Esophagus muscularis mucosa (tissue), 4 donors: ENCODE data around the gene SDF2.

Experiments
- EP300 ChIP-seq: sonication (generic); formaldehyde crosslinking; IDR thresholded peaks from one replicate; pipeline ENCODE4 v1.6.1; 2017; ENCODE audit warnings: antibody characterized with exemption
- POLR2A ChIP-seq: fragments of 450-650 bp; IDR thresholded peaks from one replicate; pipeline ENCODE4 v1.6.1; 2017; ENCODE audit warnings: antibody characterized with exemption, moderate library complexity, mild to moderate bottlenecking, low read depth
- POLR2AphosphoS5 ChIP-seq, 2 donors: sonication (generic); formaldehyde crosslinking; IDR thresholded peaks; one replicate each; pipeline ENCODE4 v1.6.1; 2017; ENCODE audit warnings: antibody characterized with exemption in 2 of 2
- TF ChIP-seq, protein P1 (sequence below), 3 experiments: fragments of 200-600 bp in 2 of 3; fragments of 450-650 bp in 1 of 3; sonication (generic) in 2 of 3; IDR thresholded peaks; one replicate each; pipeline ENCODE4 v1.5.1; 2017 to 2019; ENCODE audit warnings: antibody characterized with exemption in 3 of 3, mild to moderate bottlenecking in 2 of 3, moderate library complexity in 1 of 3

DNA sequence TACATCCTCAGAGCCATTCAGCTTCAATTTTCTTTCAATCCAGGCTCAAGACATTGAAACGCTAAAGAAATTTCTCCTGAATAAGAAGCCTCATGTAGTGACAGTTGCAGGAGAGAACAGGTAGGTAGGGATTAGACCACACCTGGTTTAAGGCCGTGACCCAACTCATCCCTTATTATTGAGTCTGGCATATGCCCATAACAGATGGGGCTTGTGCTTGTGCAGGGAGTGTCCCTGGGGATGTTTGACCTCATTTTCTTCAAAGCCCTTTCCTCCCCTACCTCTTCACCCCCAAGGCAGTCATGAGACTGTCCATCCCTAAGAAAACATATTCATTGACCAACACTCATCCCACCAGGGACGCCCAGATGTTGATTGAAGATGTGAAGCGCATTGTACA is 24.6 kb upstream of the SDF2 start:
- TF ChIP-seq, protein P1, sequence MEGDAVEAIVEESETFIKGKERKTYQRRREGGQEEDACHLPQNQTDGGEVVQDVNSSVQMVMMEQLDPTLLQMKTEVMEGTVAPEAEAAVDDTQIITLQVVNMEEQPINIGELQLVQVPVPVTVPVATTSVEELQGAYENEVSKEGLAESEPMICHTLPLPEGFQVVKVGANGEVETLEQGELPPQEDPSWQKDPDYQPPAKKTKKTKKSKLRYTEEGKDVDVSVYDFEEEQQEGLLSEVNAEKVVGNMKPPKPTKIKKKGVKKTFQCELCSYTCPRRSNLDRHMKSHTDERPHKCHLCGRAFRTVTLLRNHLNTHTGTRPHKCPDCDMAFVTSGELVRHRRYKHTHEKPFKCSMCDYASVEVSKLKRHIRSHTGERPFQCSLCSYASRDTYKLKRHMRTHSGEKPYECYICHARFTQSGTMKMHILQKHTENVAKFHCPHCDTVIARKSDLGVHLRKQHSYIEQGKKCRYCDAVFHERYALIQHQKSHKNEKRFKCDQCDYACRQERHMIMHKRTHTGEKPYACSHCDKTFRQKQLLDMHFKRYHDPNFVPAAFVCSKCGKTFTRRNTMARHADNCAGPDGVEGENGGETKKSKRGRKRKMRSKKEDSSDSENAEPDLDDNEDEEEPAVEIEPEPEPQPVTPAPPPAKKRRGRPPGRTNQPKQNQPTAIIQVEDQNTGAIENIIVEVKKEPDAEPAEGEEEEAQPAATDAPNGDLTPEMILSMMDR (IDR thresholded peaks at IDR 0.05) = no peak
- no peak for TF ChIP-seq EP300
- TF ChIP-seq POLR2A = no peak
- TF ChIP-seq POLR2AphosphoS5 (IDR thresholded peaks at IDR 0.05) = no peak
